Raji (cell line): ENCODE results near the gene CALHM6.

Experiments used
- POLR2A ChIP-seq: IDR thresholded peaks from 2 replicates; pipeline ENCODE4 v1.6.1; 2011; ENCODE audit warnings: low read depth, low read length, control low read depth; ENCODE audit not compliant: insufficient read depth

Gene CALHM6

DNA sequence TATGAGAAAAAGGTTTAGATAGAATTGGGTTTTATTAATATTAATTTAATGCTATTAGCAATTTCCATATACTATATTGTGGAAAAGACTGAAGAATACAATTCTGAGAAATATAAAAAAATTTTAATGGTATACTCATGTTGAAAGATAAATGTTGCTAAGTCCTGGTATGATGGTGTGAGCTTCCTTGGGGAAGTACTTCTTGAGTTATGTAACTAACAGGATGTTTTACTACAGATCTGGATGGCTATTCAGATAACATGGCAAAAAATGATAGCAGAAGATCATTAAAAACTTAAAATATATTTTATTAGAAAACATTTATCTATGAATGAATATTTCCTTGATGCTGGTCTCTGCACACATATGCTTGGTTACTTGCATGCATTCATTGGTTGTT, 23.5 kb upstream of the CALHM6 start:
- no peak for TF ChIP-seq POLR2A

DNA sequence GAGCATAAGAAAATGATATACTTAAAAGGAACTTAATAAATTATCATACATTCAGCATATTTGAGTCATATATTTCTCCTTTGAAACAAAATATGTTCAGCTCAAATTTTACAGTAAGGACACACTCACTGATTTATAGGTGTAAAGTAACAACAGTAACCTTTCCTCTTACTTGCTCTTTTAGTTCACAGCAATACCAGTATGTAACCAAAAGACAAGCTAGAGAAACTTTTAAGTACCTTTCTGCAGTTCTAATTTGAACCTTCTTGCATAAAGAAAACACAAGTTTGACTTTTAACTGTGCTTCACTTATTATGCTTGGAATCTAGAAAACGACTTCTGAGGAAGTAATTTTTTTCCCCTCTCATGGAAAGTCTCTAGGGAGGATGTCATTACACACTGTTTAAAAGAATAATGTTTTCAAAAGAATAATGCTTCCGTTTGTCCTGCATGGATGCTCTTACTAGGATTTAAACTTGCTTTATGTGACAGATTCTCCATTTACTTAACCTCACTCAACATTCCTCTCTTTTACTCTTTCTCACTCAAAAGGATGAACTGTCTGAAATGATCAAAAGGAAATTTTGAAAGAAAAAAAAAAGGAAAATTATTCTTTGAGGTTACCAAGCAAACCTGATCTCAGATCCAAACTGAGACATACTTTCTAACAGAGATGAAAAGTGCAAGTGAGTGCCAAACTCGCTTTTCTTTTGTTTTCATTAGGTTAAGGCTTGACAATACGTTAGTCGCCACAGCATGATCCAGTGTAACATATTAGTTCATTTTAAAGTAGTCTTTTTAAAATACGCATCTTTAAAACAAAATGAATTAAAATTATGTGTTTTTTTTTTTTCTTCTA, 22.4 kb upstream of the CALHM6 start:
- TF ChIP-seq POLR2A = no peak

DNA sequence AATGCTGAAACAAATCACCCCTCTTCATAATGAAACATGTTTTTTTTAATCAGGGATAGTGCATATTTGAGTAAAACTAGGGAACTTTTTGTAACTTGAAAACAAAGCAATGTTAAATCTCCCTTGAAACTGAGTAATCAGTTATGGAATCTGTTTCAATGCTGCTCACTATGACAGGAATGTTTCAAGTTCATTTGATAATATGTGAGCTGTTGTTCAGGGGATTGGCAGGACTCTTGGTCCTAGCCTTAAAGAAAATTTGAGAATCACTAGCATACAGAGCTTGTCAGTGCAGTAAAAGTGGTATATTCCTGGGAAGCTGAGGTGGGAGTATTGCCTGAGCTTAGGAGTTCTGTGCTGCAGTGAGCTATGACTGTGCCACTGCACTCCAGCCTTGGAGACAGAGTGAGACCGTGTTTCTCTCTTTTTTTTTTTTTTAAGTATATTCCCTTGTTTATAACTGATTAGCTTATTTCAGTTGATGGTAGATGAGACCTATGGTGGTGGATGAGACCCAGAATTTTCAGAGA, 21.6 kb upstream of the CALHM6 start:
- TF ChIP-seq POLR2A = no peak

DNA sequence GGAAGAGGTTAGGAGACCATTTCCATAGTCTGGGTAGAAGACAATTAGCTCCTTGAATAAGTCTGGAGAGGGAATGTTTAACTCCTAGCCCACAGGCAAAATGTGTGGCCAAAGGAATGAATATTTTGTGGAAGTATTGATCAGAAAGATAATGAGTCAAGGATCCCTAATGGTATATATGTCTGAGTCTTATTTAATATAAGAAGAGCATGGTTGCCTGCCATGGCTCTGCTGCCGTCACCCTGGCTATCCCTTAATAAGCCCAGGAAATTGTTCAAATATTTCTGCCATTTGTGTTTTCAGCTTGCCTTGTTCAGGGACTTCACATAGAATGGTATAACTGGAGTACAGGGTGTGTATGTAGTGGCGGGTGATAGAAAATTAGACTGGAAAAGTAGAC, 18.1 kb upstream of the CALHM6 start:
- no peak for TF ChIP-seq POLR2A

DNA sequence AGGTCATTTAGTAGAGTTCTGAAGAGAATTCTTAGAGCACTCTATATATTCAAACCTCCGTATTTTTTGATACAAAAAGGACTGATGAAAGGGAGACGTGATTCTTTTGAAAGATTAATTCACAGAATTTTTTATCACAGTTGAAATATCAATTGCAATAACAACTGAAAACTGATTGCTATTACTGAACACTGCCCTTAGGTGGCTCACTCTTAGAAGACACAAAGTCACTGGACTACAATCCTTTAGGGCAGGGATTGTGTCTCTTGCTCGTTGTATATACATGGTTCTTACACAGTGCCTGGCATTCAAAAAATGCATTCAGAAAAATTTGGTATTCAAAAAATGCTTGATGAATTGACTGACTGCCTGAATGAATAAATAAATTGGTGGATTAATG, 17.1 kb upstream of the CALHM6 start:
- no peak for TF ChIP-seq POLR2A

DNA sequence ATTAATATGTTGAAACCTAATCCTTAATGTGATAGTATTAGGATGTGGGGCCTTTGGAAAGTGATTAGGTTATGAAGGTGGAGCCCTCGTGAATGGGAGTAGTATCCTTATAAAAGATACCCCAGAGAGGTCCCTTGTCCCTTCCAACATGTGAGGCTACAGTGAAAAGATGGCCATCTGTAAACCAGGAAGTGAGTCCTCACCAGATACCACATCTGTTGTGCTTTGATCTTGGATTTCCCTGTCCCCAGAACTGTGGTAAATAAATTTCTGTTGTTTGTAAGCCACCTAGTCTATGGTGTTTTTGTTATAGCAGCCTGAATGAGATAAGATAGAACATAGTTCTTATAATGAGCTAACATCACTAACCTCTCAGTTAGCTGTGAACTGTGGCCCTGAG, 16.6 kb upstream of the CALHM6 start:
- no peak for TF ChIP-seq POLR2A

DNA sequence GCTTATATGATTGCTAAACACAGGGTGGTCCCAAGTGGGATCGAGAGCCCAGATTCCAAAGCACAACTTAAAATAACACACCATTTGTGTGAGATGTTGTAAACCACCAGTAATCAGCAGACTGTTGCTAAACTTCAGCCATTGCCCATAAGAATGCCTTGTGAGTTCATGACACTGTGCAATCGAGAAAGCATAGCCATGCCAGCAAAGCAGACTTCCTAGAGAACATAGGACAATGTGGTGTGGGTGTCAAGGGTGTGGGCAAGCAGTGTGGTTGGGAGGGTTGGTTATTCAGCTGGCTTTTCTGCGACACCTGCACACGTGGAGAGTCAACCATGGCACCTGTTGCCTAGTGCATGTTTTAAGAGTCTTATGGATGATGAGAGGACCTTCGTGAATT, 16.1 kb upstream of the CALHM6 start:
- TF ChIP-seq POLR2A = no peak

DNA sequence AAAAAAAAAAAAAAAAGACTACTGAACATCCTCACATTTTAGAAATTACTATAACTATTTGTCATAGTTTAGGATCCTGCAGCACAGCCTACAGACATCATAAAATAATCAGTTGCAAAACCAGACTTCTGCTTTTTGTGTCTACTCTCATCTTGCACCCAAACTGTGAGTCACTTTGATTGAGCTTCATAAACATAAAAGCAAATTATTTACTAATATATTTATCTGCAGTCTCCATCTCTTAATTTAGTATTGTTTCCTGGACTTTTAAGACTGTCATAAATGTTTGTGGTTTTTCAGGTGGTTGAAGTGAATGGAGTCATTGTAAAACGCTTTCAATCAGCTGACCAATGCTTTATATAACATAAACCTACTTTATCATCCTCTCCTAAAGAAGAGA, 14.8 kb upstream of the CALHM6 start:
- TF ChIP-seq POLR2A = no peak

DNA sequence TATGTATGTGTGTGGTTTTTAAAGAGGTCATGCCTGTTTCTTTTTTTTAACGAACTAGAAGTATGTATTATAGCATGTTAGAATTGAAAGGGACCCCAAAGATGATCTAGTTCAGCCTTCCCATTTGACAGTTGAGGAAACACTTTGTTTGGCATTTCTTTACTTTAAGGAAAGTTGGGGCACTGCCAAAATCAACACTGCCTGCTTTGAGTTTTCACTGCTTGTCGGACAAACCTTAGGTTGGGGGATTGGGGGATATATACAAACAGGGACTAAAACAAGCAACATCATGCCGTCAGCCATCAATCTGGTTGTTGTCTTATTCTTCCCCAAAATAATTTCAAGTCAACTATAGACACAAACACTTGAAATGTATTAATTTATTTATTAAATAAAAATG, 14.1 kb upstream of the CALHM6 start:
- TF ChIP-seq POLR2A = no peak

DNA sequence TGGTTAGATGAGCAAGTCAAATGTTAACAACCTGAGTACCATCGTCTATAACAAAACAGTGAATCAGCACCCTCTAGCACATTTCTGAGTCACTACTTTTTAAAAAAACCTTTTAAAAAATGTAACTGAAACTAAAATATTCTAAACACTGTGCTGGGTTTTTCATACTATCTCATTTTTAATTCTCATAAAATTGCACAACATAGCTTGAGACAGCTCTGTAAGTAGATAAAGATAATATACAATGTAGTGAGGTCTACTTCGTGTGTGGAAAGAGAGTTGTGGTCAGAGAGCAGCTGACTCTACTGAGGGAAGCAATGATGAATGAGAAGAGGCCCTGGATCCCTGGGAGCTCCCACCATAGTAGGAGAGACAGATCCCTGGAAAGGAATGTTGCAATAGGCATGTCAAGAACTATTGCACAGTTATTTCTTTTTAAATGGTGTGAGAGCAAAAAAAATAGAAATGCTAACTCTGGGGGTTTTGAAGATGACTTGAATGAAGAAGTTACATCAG, 13.6 kb upstream of the CALHM6 start:
- TF ChIP-seq POLR2A = no peak

DNA sequence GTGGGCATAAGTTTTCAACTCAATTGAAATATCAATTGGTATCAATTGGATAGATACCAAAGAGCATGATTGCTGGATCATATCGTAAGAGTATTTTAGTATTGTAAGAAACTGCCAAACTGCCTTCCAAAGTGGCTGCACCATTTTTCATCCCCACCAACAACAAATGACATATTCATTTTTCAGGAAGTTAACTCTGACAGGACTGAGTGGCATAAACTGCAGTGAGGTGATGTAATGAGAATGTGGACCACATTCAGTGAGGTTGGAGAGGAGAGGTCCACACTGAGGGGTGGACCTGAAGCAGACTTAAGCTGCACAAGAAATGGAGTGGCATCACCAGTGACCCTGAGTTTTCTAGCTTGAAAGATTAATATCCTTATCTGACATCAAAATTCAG, 11.6 kb upstream of the CALHM6 start:
- TF ChIP-seq POLR2A = no peak

DNA sequence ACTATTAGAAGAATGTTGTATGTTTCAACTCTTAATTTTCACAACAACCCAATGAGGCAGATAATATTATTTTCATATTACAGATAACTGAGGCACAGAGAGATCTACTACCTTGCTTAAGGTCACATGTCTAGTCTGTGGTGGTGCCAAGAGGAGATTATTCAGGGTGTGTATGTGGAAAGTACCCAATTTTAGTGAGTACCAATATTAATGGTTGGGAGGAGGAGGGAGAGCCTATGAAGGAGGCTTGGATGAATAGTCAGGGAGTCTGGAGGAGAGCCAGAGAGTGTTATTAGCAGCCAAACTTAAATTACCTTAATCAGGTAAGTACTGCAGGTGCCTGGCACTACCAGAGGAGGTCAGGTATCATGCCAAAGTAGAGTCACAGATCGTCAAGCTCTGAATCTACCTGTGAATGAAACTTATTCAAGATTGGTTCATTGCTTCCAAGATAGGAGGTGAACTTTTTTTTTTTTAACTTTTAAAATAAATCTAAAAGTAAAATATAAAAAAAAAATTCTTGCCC, 10.9 kb upstream of the CALHM6 start:
- no peak for TF ChIP-seq POLR2A

DNA sequence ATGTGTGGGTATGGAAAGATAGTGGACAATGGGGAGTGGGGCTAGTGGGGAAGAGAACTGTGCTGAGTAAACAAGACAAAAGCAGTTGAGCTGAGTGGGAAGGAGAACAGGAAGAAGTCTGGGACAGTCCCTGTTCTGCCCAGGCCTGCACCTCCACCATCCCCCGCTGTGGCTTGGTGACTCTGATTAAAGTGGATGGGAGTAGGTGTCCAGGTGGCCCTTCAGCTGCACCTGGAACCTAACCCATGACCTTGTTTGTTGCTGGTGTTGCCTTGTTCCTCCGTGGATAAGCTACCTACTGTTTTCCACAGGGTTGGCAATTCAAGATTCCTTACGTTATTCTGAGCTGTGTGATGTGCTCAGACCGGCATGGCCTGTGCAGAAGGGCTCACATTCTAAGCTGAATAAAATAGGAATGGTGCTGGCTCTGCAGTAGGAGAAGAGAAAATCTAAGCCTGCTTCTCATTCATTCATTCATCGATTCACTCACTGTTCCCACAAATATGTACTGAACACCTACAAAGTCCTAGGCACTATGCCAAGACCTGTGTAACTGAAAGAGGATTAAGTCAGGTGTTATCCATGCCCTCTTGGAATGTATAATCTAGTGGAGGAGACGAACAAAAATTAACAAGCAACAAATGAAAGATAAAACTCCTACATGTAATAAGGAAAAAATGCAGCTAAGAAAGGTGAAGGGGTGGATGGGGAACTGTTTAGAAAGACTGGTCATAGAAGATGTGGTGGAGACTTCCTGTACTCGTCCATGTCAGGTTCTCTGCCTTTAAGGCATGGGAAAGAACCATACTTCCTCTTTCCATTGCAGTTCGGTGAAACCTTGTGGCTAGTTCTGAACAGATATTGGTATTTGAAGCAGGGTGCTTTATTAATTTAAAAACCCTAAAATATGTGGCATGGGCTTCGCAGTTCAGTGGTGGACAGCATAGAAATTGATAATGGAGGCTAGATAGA, 10.1 kb upstream of the CALHM6 start:
- no peak for TF ChIP-seq POLR2A

DNA sequence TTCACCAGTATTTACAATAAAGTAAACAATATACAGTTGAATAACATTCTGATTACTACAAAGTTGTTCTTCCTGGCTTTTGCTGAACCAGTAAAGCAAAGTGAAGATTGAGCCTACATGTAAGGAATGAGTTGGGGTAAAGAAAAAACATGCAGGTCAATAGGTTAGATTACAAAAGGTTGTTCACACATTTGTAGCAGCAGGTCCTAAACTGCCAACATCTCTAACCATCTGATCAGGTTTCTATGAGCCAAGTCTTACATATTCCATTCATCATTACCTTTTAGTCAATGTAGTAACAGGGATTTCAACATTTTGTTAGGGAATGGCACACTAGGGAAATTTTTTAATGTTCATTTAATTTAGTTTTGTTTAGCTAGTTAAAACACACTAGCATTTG, 9.3 kb upstream of the CALHM6 start:
- TF ChIP-seq POLR2A = no peak

DNA sequence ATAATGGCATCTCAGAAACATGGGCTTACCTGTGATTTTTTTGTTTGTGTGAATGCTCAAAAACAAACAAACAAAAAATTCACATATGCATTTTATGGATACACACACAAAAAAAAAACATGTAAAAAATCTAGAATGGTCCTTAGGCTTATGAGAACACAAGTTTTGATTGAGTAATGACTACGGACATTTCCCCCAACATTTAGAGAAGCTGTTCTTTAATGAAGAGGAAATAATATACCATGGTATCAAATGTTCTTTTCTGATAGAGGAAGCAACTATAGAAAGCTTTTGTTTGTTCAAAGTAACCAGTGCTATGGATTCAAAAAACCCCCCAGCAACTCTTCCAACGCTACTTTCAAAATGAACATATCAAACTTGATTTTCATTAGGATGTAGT, 8.6 kb upstream of the CALHM6 start:
- TF ChIP-seq POLR2A = no peak
